IPS-18a (cell line): ENCODE results near the gene BCKDHA.
"Not testable (repeated sequence)": the region's sequence is repeated elsewhere in the genome, so short reads cannot be mapped to it uniquely, and the experiment has no call there.

ENCODE experiments used
- H3K27ac ChIP-seq: one replicate; pipeline ENCODE4 v1.5.1; 2013; ENCODE audit warnings: low read length
- H3K27me3 ChIP-seq: one replicate; pipeline ENCODE4 v1.6.1; 2013; ENCODE audit warnings: mild to moderate bottlenecking, low read length; ENCODE audit not compliant: control insufficient read depth, insufficient read depth
- H3K36me3 ChIP-seq: one replicate; pipeline ENCODE4 v1.6.1; 2013; ENCODE audit warnings: low read depth, low read length; ENCODE audit not compliant: control insufficient read depth
- H3K4me1 ChIP-seq: one replicate; pipeline ENCODE4 v1.6.1; 2013; ENCODE audit warnings: low read depth, low read length; ENCODE audit not compliant: control insufficient read depth
- H3K4me3 ChIP-seq: one replicate; pipeline ENCODE4 v1.5.1; 2013; ENCODE audit warnings: low read length
- H3K9ac ChIP-seq: one replicate; pipeline ENCODE4 v1.6.1; 2013; ENCODE audit warnings: mild to moderate bottlenecking, low read length, moderate library complexity
- H3K9me3 ChIP-seq: one replicate; pipeline ENCODE4 v1.6.1; 2013; ENCODE audit warnings: low read depth, low read length; ENCODE audit not compliant: control insufficient read depth

BCKDHA gene

GRCh38 chr19:41463257-41464256 lies 65.9 kb downstream of the BCKDHA start:
- H3K27ac ChIP-seq, H3K36me3 ChIP-seq, H3K9me3 ChIP-seq, H3K27me3 ChIP-seq, H3K9ac ChIP-seq, H3K4me3 ChIP-seq, H3K4me1 ChIP-seq: not testable (repeated sequence)
